Mesenchymal stem cell (in vitro differentiated cells and primary cell): Measurements from ENCODE around the gene ZRANB1.

Experiments used
- DNase-seq: peaks from one replicate; pipeline ENCODE4 v3.0.0-alpha.2; 2013
- H2AFZ ChIP-seq: one replicate; pipeline ENCODE4 v1.6.1; 2013; ENCODE audit warnings: low read depth, mild to moderate bottlenecking, control low read depth, inconsistent platforms, low read length, moderate library complexity
- H2AK5ac ChIP-seq: 2 replicates; pipeline ENCODE4 v1.6.1; 2013; ENCODE audit warnings: low read length, moderate library complexity, mild to moderate bottlenecking, inconsistent platforms; ENCODE audit not compliant: severe bottlenecking
- H2BK120ac ChIP-seq: one replicate; pipeline ENCODE4 v1.6.1; 2013; ENCODE audit warnings: low read depth, mild to moderate bottlenecking, inconsistent platforms, low read length, moderate library complexity
- H2BK12ac ChIP-seq, 2 experiments: one replicate each; pipeline ENCODE4 v1.6.1; 2013; ENCODE audit warnings: inconsistent platforms in 2 of 2, low read length in 2 of 2, mild to moderate bottlenecking in 2 of 2, moderate library complexity in 2 of 2, control low read depth in 1 of 2
- H2BK15ac ChIP-seq: one replicate; pipeline ENCODE4 v1.6.1; 2013; ENCODE audit warnings: mild to moderate bottlenecking, low read depth, inconsistent platforms; ENCODE audit not compliant: poor library complexity, severe bottlenecking
- H2BK5ac ChIP-seq: 2 replicates; pipeline ENCODE4 v1.6.1; 2013; ENCODE audit warnings: low read depth, mild to moderate bottlenecking, low read length, control low read depth, inconsistent platforms; ENCODE audit not compliant: poor library complexity, severe bottlenecking
- H3K14ac ChIP-seq, 2 experiments: one replicate each; pipeline ENCODE4 v1.6.1; 2013; ENCODE audit warnings: inconsistent platforms in 2 of 2, low read length in 2 of 2, control low read depth in 1 of 2, mild to moderate bottlenecking in 1 of 2, moderate library complexity in 1 of 2
- H3K18ac ChIP-seq, 2 experiments: one replicate each; pipeline ENCODE4 v1.6.1; 2013; ENCODE audit warnings: inconsistent platforms in 2 of 2, low read length in 2 of 2, control low read depth in 1 of 2, low read depth in 1 of 2, mild to moderate bottlenecking in 1 of 2
- H3K23ac ChIP-seq, 2 experiments: one replicate each; pipeline ENCODE4 v1.6.1; 2013; ENCODE audit warnings: inconsistent platforms in 2 of 2, low read length in 2 of 2, mild to moderate bottlenecking in 2 of 2, moderate library complexity in 2 of 2, control low read depth in 1 of 2
- H3K27ac ChIP-seq: 2 replicates; pipeline ENCODE4 v1.5.1; 2013; ENCODE audit warnings: mild to moderate bottlenecking, moderate library complexity, low read length, control low read depth, inconsistent platforms; ENCODE audit not compliant: poor library complexity, severe bottlenecking
- H3K27me3 ChIP-seq, 2 experiments: 2 replicates each; pipeline versions ENCODE4 v1.6.1 to v1.7.0; 2013; ENCODE audit warnings: low read length in 2 of 2, mild to moderate bottlenecking in 2 of 2, moderate library complexity in 2 of 2, control low read depth in 1 of 2, inconsistent platforms in 1 of 2; ENCODE audit not compliant: control insufficient read depth in 1 of 2, insufficient read depth in 1 of 2
- H3K36me3 ChIP-seq, 2 experiments: 2 replicates each; pipeline versions ENCODE4 v1.6.1 to v1.7.0; 2013; ENCODE audit warnings: low read length in 2 of 2, control low read depth in 1 of 2, inconsistent platforms in 1 of 2, low read depth in 1 of 2, mild to moderate bottlenecking in 1 of 2; ENCODE audit not compliant: insufficient read depth in 2 of 2, control insufficient read depth in 1 of 2
- H3K4ac ChIP-seq, 2 experiments: one replicate each; pipeline ENCODE4 v1.6.1; 2013; ENCODE audit warnings: inconsistent platforms in 2 of 2, low read length in 2 of 2, mild to moderate bottlenecking in 2 of 2, moderate library complexity in 2 of 2, control low read depth in 1 of 2, low read depth in 1 of 2
- H3K4me1 ChIP-seq: 2 replicates; pipeline ENCODE4 v1.6.1; 2013; ENCODE audit warnings: low read depth, low read length, control low read depth; ENCODE audit not compliant: control insufficient read depth, insufficient read depth
- H3K4me2 ChIP-seq: 2 replicates; pipeline ENCODE4 v1.6.1; 2013; ENCODE audit warnings: low read length, mild to moderate bottlenecking, inconsistent platforms; ENCODE audit not compliant: poor library complexity, severe bottlenecking
- H3K4me3 ChIP-seq, 2 experiments: 2 replicates each; pipeline versions ENCODE4 v1.5.1 to v1.7.0; 2013; ENCODE audit warnings: low read length in 2 of 2, mild to moderate bottlenecking in 2 of 2, control low read depth in 1 of 2, low read depth in 1 of 2; ENCODE audit not compliant: insufficient read depth in 1 of 2
- H3K79me1 ChIP-seq: replicated peaks from 2 replicates; pipeline ENCODE4 v1.6.1; 2013; ENCODE audit warnings: mild to moderate bottlenecking, control low read depth, low read length, inconsistent platforms; ENCODE audit not compliant: poor library complexity, severe bottlenecking
- H3K9ac ChIP-seq: 2 replicates; pipeline ENCODE4 v1.7.0; 2013; ENCODE audit warnings: mild to moderate bottlenecking, low read length, moderate library complexity
- H3K9me3 ChIP-seq: 2 replicates; pipeline ENCODE4 v1.7.0; 2013; ENCODE audit warnings: mild to moderate bottlenecking, low read length; ENCODE audit not compliant: control insufficient read depth
- H4K8ac ChIP-seq: one replicate; pipeline ENCODE4 v1.6.1; 2013; ENCODE audit warnings: inconsistent platforms, mild to moderate bottlenecking, low read length, moderate library complexity
- H4K91ac ChIP-seq: one replicate; pipeline ENCODE4 v1.6.1; 2013; ENCODE audit warnings: mild to moderate bottlenecking, low read length, inconsistent platforms
- WGBS: methylation state at CpG from one replicate; pipeline ENCODE4 v1.1.7; 2013; ENCODE audit warnings: mixed read lengths; 5-methylcytosine and 5-hydroxymethylcytosine counted together

The ZRANB1 gene

GRCh38 chr10:124904796-124905195, 37.1 kb upstream of the ZRANB1 start:
- H2BK15ac ChIP-seq, result no peak overlapping the region
- H3K18ac ChIP-seq, result no peak overlapping the region
- no peak overlapping the region for H3K14ac ChIP-seq
- H3K36me3 ChIP-seq, result no peaks in the 10 kb centered on the region
- H2AK5ac ChIP-seq, result no peak overlapping the region
- no peak overlapping the region for H2AFZ ChIP-seq
- no peaks in the 10 kb centered on the region for H3K9me3 ChIP-seq
- H2BK5ac ChIP-seq, result no peak overlapping the region
- no peak overlapping the region for H3K9ac ChIP-seq
- H3K27me3 ChIP-seq, result no peaks in the 10 kb centered on the region
- H2BK120ac ChIP-seq, result no peak overlapping the region
- H3K27ac ChIP-seq, result no peak overlapping the region
- no peak overlapping the region for H3K4me3 ChIP-seq
- H2BK12ac ChIP-seq, result no peak overlapping the region
- no peak overlapping the region for H4K8ac ChIP-seq
- 100% methylated on average over 1 of the region's 2 CpGs for WGBS
- no peaks in the 10 kb centered on the region for H3K79me1 ChIP-seq
- H3K4ac ChIP-seq, result no peak overlapping the region
- peak; percentile 32 for DNase-seq
- H3K23ac ChIP-seq, result no peak overlapping the region
- H3K4me2 ChIP-seq, result no peak overlapping the region
- H3K4me1 ChIP-seq, result peaks cover 10% of the 10 kb centered on the region
- no peak overlapping the region for H4K91ac ChIP-seq

GRCh38 chr10:124906551-124907001, 35.3 kb upstream of the ZRANB1 start:
- Histone ChIP-seq H3K23ac (no peak overlapping the region), H2BK120ac (no peak overlapping the region), H2BK15ac (no peak overlapping the region), H4K8ac (no peak overlapping the region), H3K36me3 (no peaks in the 10 kb centered on the region), H4K91ac (no peak overlapping the region), H3K4me3 (no peak overlapping the region), H3K4ac (no peak overlapping the region), H3K4me1 (peaks cover 10% of the 10 kb centered on the region), H2AFZ (no peak overlapping the region), H3K9me3 (no peaks in the 10 kb centered on the region), H3K79me1 (no peaks in the 10 kb centered on the region), H3K18ac (no peak overlapping the region), H2AK5ac (no peak overlapping the region), H3K14ac (no peak overlapping the region), H2BK12ac (no peak overlapping the region), H3K27ac (peak overlapping the region; percentile 94), H3K27me3 (peaks cover 0 to 3% of the 10 kb centered on the region in 2 experiments), H3K9ac (peak overlapping the region; percentile 47), H3K4me2 (no peak overlapping the region), H2BK5ac (peak overlapping the region; percentile 66)
- DNase-seq, result peak; percentile 76
- WGBS, result 37% methylated on average over 5 of the region's 9 CpGs

GRCh38 chr10:124909563-124909962, 32.4 kb upstream of the ZRANB1 start:
- Histone ChIP-seq H2BK120ac (no peak overlapping the region), H3K36me3 (no peaks in the 10 kb centered on the region), H2AFZ (no peak overlapping the region), H3K4ac (no peak overlapping the region), H3K9ac (no peak overlapping the region), H3K23ac (no peak overlapping the region), H3K14ac (no peak overlapping the region), H3K79me1 (no peaks in the 10 kb centered on the region), H3K27me3 (peaks cover 0 to 3% of the 10 kb centered on the region in 2 experiments), H4K8ac (no peak overlapping the region), H2BK5ac (no peak overlapping the region), H4K91ac (no peak overlapping the region), H3K9me3 (no peaks in the 10 kb centered on the region), H3K18ac (no peak overlapping the region), H2AK5ac (no peak overlapping the region), H3K4me1 (peaks cover 8% of the 10 kb centered on the region), H3K4me3 (no peak overlapping the region), H2BK15ac (no peak overlapping the region), H3K27ac (no peak overlapping the region), H3K4me2 (no peak overlapping the region), H2BK12ac (no peak overlapping the region)
- 97% methylated on average over 8 of the region's 8 CpGs for WGBS
- DNase-seq, result no peak

- peak overlapping the region in 1 of 2 experiments; percentile 56 for H3K4me3 ChIP-seq
These were observed 30.5 kb upstream of the ZRANB1 start for GRCh38 chr10:124911124-124912067.

More at GRCh38 chr10:124911124-124912067, 30.5 kb upstream of the ZRANB1 start:
- H2AFZ ChIP-seq, result no peak overlapping the region
- no peak overlapping the region for H4K8ac ChIP-seq
- 70% methylated on average over 14 of the region's 14 CpGs for WGBS
- no peak overlapping the region for H3K27ac ChIP-seq
- H3K36me3 ChIP-seq, result no peaks in the 10 kb centered on the region
- peaks cover 2% of the 10 kb centered on the region for H3K79me1 ChIP-seq
- H3K9me3 ChIP-seq, result no peaks in the 10 kb centered on the region
- DNase-seq, result peak; percentile 69
- H3K14ac ChIP-seq, result no peak overlapping the region
- H3K18ac ChIP-seq, result peak overlapping the region in 1 of 2 experiments; percentile 8
- no peak overlapping the region for H3K4me2 ChIP-seq
- no peak overlapping the region for H2BK120ac ChIP-seq
- no peak overlapping the region for H3K23ac ChIP-seq
- H4K91ac ChIP-seq, result no peak overlapping the region
- H2BK15ac ChIP-seq, result peak overlapping the region; percentile 89
- H2BK12ac ChIP-seq, result peak overlapping the region in 1 of 2 experiments; percentile 24
- no peak overlapping the region for H2BK5ac ChIP-seq
- H3K27me3 ChIP-seq, result peaks cover 0 to 3% of the 10 kb centered on the region in 2 experiments
- H2AK5ac ChIP-seq, result no peak overlapping the region
- peaks cover 6% of the 10 kb centered on the region for H3K4me1 ChIP-seq
- H3K4ac ChIP-seq, result peak overlapping the region in 1 of 2 experiments; percentile 37
- peak overlapping the region; percentile 79 for H3K9ac ChIP-seq
